ENCODE data around the gene SLC4A7. TPM values are rescaled to one million over a fixed set of nuclear protein-coding genes. Genes with fewer than 3 reads are reported as not detected.

The SLC4A7 gene
- polyA plus RNA-seq, 1 donor (not counting 4 experiments of a cell fraction or from before 2014, with no cell fraction given) = 28.5 TPM

DNA sequence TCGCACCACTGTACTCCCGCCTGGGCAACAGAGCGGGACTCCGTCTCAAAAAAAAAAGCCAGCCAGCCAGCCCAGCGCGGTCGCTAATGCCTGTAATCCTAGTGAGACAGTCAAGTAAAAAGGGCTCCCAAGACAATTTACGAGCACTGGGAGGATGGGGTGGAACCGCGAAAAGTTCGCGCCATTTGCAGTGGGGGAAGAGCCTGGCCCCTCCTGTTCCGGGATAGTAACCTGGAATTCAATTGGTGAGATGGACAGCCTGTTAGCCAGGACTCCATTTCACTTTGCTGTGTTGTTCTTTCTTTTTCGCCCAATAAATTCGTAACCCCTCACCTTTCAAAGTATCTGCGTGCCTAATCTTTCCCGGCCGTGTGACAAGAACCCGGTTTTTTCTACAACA lies 19.5 kb downstream of the SLC4A7 start:
- Histone ChIP-seq H2AFZ (ENCODE audit: control insufficient read depth, low read length) (no peak overlapping the region), H3K4me3 (ENCODE audit: control insufficient read depth in 2 of 3, extremely low read depth in 1 of 3, insufficient read depth in 2 of 3, low read depth in 1 of 3, low read length in 3 of 3) (no peak overlapping the region), H3K36me3 (ENCODE audit: control insufficient read depth in 2 of 2, extremely low read depth in 1 of 2, insufficient read depth in 2 of 2, low read length in 2 of 2) (peaks cover 1 to 4% of the 10 kb centered on the region in 2 experiments), H3K9me1 (ENCODE audit: control insufficient read depth, extremely low read depth, insufficient read depth, low read length) (no peaks in the 10 kb centered on the region), H4K20me1 (ENCODE audit: control insufficient read depth, extremely low read depth, insufficient read depth, low read length) (peaks cover 3% of the 10 kb centered on the region), H3K27me3 (ENCODE audit: control insufficient read depth, extremely low read depth, insufficient read depth, low read length) (no peaks in the 10 kb centered on the region), H3K4me1 (ENCODE audit: control insufficient read depth, extremely low read depth, insufficient read depth, low read length) (no peaks in the 10 kb centered on the region), H3K9me3 (ENCODE audit: control insufficient read depth, low read depth, low read length) (no peaks in the 10 kb centered on the region), H3K27ac (ENCODE audit: control insufficient read depth, insufficient read depth, low read length) (no peak overlapping the region), H3K9ac (ENCODE audit: control insufficient read depth, extremely low read depth, insufficient read depth, low read length) (no peak overlapping the region), H3K79me2 (ENCODE audit: control insufficient read depth, insufficient read depth, low read length) (peaks cover 93% of the 10 kb centered on the region), H3K4me2 (ENCODE audit: control insufficient read depth, extremely low read depth, insufficient read depth, low read depth, low read length) (no peak overlapping the region)
- no peak for FAIRE-seq
- TF ChIP-seq, protein P1, sequence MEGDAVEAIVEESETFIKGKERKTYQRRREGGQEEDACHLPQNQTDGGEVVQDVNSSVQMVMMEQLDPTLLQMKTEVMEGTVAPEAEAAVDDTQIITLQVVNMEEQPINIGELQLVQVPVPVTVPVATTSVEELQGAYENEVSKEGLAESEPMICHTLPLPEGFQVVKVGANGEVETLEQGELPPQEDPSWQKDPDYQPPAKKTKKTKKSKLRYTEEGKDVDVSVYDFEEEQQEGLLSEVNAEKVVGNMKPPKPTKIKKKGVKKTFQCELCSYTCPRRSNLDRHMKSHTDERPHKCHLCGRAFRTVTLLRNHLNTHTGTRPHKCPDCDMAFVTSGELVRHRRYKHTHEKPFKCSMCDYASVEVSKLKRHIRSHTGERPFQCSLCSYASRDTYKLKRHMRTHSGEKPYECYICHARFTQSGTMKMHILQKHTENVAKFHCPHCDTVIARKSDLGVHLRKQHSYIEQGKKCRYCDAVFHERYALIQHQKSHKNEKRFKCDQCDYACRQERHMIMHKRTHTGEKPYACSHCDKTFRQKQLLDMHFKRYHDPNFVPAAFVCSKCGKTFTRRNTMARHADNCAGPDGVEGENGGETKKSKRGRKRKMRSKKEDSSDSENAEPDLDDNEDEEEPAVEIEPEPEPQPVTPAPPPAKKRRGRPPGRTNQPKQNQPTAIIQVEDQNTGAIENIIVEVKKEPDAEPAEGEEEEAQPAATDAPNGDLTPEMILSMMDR (optimal IDR thresholded peaks at IDR 0.05 in 1 of 3, IDR thresholded peaks at IDR 0.05 in 1 of 3, conservative IDR thresholded peaks at IDR 0.05 in 1 of 3; ENCODE audit: extremely low read depth in 1 of 3, insufficient read depth in 2 of 3, low read length in 3 of 3) = no peak
- TF ChIP-seq EZH2 (IDR thresholded peaks at IDR 0.05; ENCODE audit: low read length) = no peak
- dilution Hi-C loops (cut with MboI; ENCODE audit: extremely low pct_ligation_motif_present, low sequenced_read_pairs) = no loop called here
- no peak for DNase-seq (ENCODE audit: low read depth, low spot score)

DNA sequence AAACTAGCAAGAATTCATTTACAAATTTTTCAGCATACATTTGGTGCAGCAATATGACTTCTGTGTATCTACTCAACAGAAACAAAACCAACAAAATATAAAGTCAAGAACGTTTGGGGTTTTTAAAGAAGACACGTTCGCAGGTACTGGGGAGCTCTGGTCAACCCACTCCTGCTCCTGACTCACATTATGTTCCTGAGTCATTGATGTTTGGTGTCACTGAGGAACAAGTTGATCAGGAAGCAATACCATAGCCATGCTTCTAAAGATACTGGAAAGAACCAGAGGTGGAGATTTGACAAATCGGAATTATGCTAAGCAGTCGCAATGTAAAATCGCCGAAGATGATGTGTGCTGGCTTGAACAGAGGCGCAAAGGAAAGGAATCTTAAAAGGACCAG lies 22.0 kb downstream of the SLC4A7 start:
- peaks cover 1 to 4% of the 10 kb centered on the region in 2 experiments for H3K36me3 ChIP-seq (ENCODE audit: control insufficient read depth in 2 of 2, extremely low read depth in 1 of 2, insufficient read depth in 2 of 2, low read length in 2 of 2)
- H3K9ac ChIP-seq (ENCODE audit: control insufficient read depth, extremely low read depth, insufficient read depth, low read length) = no peak overlapping the region
- no peaks in the 10 kb centered on the region for H3K9me1 ChIP-seq (ENCODE audit: control insufficient read depth, extremely low read depth, insufficient read depth, low read length)
- peaks cover 87% of the 10 kb centered on the region for H3K79me2 ChIP-seq (ENCODE audit: control insufficient read depth, insufficient read depth, low read length)
- dilution Hi-C loops (cut with MboI; ENCODE audit: extremely low pct_ligation_motif_present, low sequenced_read_pairs) = no loop called here
- H3K9me3 ChIP-seq (ENCODE audit: control insufficient read depth, low read depth, low read length) = no peaks in the 10 kb centered on the region
- H2AFZ ChIP-seq (ENCODE audit: control insufficient read depth, low read length) = no peak overlapping the region
- H3K27ac ChIP-seq (ENCODE audit: control insufficient read depth, insufficient read depth, low read length) = no peak overlapping the region
- no peaks in the 10 kb centered on the region for H3K4me1 ChIP-seq (ENCODE audit: control insufficient read depth, extremely low read depth, insufficient read depth, low read length)
- DNase-seq (ENCODE audit: low read depth, low spot score) (no peak), FAIRE-seq (peak; percentile 44)
- H3K4me2 ChIP-seq (ENCODE audit: control insufficient read depth, extremely low read depth, insufficient read depth, low read depth, low read length) = no peak overlapping the region
- peaks cover 3% of the 10 kb centered on the region for H4K20me1 ChIP-seq (ENCODE audit: control insufficient read depth, extremely low read depth, insufficient read depth, low read length)
- TF ChIP-seq, protein P1 (optimal IDR thresholded peaks at IDR 0.05 in 1 of 3, IDR thresholded peaks at IDR 0.05 in 1 of 3, conservative IDR thresholded peaks at IDR 0.05 in 1 of 3; ENCODE audit: extremely low read depth in 1 of 3, insufficient read depth in 2 of 3, low read length in 3 of 3) = no peak
- no peak for TF ChIP-seq EZH2 (IDR thresholded peaks at IDR 0.05; ENCODE audit: low read length)
- H3K27me3 ChIP-seq (ENCODE audit: control insufficient read depth, extremely low read depth, insufficient read depth, low read length) = no peaks in the 10 kb centered on the region
- H3K4me3 ChIP-seq (ENCODE audit: control insufficient read depth in 2 of 3, extremely low read depth in 1 of 3, insufficient read depth in 2 of 3, low read depth in 1 of 3, low read length in 3 of 3) = no peak overlapping the region

Data from keratinocyte (primary cell).